ENCODE measurements around the gene CLCN5. TPM values are rescaled to one million over a fixed set of nuclear protein-coding genes. Genes with fewer than 3 reads are reported as not detected.

CLCN5 gene
- total and polyA plus RNA-seq, 10 of the 15 experiments (the other 5 are each of a cell fraction or from before 2014, with no cell fraction given) = 0.33 to 3.8 (median 2.6) TPM

DNA sequence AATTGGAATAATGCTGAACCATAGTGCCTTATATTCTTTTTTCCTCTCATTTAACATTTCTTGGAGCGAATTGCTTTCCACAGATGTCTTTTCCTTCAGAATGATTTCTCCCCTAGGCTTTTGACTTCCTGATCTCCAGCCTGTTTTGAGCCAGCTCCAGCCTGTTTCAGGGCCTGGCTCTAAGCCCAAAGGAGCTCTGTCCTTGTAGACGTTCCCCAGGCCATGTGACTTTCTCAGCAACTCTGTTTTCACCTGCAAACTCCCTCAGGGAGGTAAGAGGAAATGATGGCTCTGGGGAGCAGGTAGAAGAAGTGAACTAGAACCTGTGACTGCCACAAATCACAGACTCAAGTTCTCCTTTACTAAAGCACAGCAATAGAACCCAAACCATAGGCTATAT, 189.3 kb downstream of the CLCN5 start:
- ChIA-PET CTCF (interaction anchor here (1.4 kb wide), 1 partner anchor 12 kb away, joined by 4 read pairs; no protein-coding TSS in a partner anchor), POLR2A (no interaction called here), RAD21 (ENCODE audit: unreplicated experiment) (no interaction called here), SMC1A (ENCODE audit: uncharacterized antibody, unreplicated experiment) (interaction anchor here (2.3 kb wide), 1 partner anchor 11 kb away, joined by 14 read pairs; no protein-coding TSS in a partner anchor)
- Histone ChIP-seq H3K9ac (ENCODE audit: control insufficient read depth, insufficient read depth, low read length) (no peak overlapping the region), H3K27ac (ENCODE audit: control insufficient read depth, insufficient read depth) (no peak overlapping the region), H3K79me2 (ENCODE audit: control insufficient read depth, insufficient read depth, low read length) (no peaks in the 10 kb centered on the region), H4K20me1 (ENCODE audit: control insufficient read depth, insufficient read depth) (no peaks in the 10 kb centered on the region), H3K36me3 (ENCODE audit: control insufficient read depth in 2 of 2, insufficient read depth in 2 of 2, low read length in 1 of 2) (no peaks in the 10 kb centered on the region), H3K4me3 (no peak overlapping the region), H3K4me1 (ENCODE audit: control insufficient read depth, insufficient read depth, low read length) (no peaks in the 10 kb centered on the region), H3K4me2 (ENCODE audit: control insufficient read depth, insufficient read depth) (no peak overlapping the region), H3K27me3 (replicated peaks in 1 of 2; ENCODE audit: control insufficient read depth in 2 of 2, insufficient read depth in 2 of 2, low read length in 1 of 2) (no peaks in the 10 kb centered on the region), H3K9me3 (replicated peaks; ENCODE audit: control insufficient read depth, insufficient read depth, low read length) (no peaks in the 10 kb centered on the region), H2AFZ (ENCODE audit: control insufficient read depth, low read depth, low read length) (no peak overlapping the region)
- no peak for ATAC-seq
- intact Hi-C loops (cut with micrococcal nuclease; ENCODE audit: unreplicated experiment) (no loop called here), in situ Hi-C loops (cut with MboI) (no loop called here)
- no peak for DNase-seq (ENCODE audit: low read depth, low spot score)
- BruUV-seq (replicated peaks) = no TSS peak
- FAIRE-seq = no peak
- 15% methylated on average over 2 of the region's 2 CpGs for WGBS (ENCODE audit: insufficient coverage, insufficient replicate concordance, low lambda C conversion rate, missing lambda C conversion rate)
- TF ChIP-seq, protein P1, sequence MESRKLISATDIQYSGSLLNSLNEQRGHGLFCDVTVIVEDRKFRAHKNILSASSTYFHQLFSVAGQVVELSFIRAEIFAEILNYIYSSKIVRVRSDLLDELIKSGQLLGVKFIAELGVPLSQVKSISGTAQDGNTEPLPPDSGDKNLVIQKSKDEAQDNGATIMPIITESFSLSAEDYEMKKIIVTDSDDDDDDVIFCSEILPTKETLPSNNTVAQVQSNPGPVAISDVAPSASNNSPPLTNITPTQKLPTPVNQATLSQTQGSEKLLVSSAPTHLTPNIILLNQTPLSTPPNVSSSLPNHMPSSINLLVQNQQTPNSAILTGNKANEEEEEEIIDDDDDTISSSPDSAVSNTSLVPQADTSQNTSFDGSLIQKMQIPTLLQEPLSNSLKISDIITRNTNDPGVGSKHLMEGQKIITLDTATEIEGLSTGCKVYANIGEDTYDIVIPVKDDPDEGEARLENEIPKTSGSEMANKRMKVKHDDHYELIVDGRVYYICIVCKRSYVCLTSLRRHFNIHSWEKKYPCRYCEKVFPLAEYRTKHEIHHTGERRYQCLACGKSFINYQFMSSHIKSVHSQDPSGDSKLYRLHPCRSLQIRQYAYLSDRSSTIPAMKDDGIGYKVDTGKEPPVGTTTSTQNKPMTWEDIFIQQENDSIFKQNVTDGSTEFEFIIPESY (IDR thresholded peaks at IDR 0.05) = no peak
- TF ChIP-seq, protein P2, sequence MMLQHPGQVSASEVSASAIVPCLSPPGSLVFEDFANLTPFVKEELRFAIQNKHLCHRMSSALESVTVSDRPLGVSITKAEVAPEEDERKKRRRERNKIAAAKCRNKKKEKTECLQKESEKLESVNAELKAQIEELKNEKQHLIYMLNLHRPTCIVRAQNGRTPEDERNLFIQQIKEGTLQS (IDR thresholded peaks at IDR 0.05; ENCODE audit: borderline replicate concordance, extremely low read depth, low read depth, low read length) = no peak
- TF ChIP-seq CHD4 (IDR thresholded peaks at IDR 0.05) (no peak), CEBPB (IDR thresholded peaks at IDR 0.05; ENCODE audit: borderline replicate concordance in 1 of 2, low read depth in 2 of 2, low read length in 2 of 2) (no peak), POLR2A (IDR thresholded peaks at IDR 0.05; ENCODE audit: low read depth, low read length) (no peak), SMAD1 (IDR thresholded peaks at IDR 0.05; ENCODE audit: low read depth, partially characterized antibody) (no peak), NFIC (IDR thresholded peaks at IDR 0.05; ENCODE audit: low read depth, low read length) (no peak), SUZ12 (IDR thresholded peaks at IDR 0.05; ENCODE audit: unreplicated experiment) (no peak), SIX5 (IDR thresholded peaks at IDR 0.05; ENCODE audit: low read depth, low read length, severe bottlenecking) (no peak), RB1 (IDR thresholded peaks at IDR 0.05; ENCODE audit: borderline replicate concordance) (no peak), ETV6 (conservative IDR thresholded peaks at IDR 0.05 in 1 of 2, IDR thresholded peaks at IDR 0.05 in 1 of 2; ENCODE audit: borderline replicate concordance in 1 of 2, low read depth in 1 of 2) (no peak), RAD21 (IDR thresholded peaks at IDR 0.05; ENCODE audit: insufficient read depth, low read depth, low read length) (no peak), MEF2A (IDR thresholded peaks at IDR 0.05; ENCODE audit: insufficient read depth, low read depth, low read length) (no peak), IRF4 (IDR thresholded peaks at IDR 0.05; ENCODE audit: low read depth, low read length) (no peak), MYB (IDR thresholded peaks at IDR 0.05; ENCODE audit: borderline replicate concordance, low read depth, low read length) (no peak)
- TF ChIP-seq, protein P3, sequence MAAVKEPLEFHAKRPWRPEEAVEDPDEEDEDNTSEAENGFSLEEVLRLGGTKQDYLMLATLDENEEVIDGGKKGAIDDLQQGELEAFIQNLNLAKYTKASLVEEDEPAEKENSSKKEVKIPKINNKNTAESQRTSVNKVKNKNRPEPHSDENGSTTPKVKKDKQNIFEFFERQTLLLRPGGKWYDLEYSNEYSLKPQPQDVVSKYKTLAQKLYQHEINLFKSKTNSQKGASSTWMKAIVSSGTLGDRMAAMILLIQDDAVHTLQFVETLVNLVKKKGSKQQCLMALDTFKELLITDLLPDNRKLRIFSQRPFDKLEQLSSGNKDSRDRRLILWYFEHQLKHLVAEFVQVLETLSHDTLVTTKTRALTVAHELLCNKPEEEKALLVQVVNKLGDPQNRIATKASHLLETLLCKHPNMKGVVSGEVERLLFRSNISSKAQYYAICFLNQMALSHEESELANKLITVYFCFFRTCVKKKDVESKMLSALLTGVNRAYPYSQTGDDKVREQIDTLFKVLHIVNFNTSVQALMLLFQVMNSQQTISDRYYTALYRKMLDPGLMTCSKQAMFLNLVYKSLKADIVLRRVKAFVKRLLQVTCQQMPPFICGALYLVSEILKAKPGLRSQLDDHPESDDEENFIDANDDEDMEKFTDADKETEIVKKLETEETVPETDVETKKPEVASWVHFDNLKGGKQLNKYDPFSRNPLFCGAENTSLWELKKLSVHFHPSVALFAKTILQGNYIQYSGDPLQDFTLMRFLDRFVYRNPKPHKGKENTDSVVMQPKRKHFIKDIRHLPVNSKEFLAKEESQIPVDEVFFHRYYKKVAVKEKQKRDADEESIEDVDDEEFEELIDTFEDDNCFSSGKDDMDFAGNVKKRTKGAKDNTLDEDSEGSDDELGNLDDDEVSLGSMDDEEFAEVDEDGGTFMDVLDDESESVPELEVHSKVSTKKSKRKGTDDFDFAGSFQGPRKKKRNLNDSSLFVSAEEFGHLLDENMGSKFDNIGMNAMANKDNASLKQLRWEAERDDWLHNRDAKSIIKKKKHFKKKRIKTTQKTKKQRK (IDR thresholded peaks at IDR 0.05; ENCODE audit: low read depth, low read length) = no peak
- TF ChIP-seq, protein P4, sequence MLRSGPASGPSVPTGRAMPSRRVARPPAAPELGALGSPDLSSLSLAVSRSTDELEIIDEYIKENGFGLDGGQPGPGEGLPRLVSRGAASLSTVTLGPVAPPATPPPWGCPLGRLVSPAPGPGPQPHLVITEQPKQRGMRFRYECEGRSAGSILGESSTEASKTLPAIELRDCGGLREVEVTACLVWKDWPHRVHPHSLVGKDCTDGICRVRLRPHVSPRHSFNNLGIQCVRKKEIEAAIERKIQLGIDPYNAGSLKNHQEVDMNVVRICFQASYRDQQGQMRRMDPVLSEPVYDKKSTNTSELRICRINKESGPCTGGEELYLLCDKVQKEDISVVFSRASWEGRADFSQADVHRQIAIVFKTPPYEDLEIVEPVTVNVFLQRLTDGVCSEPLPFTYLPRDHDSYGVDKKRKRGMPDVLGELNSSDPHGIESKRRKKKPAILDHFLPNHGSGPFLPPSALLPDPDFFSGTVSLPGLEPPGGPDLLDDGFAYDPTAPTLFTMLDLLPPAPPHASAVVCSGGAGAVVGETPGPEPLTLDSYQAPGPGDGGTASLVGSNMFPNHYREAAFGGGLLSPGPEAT (IDR thresholded peaks at IDR 0.05; ENCODE audit: low read depth) = no peak
